IMR-90 (cell line): ENCODE data around the gene FRY. TPM values are rescaled to one million over a fixed set of nuclear protein-coding genes. Genes with fewer than 3 reads are reported as not detected.

Experiments
- ATAC-seq: fragments of 200-7000 bp; cut with Tn5 transposase; 2 replicates; pipeline ENCODE4 v1.9.1; 2020; ENCODE audit warnings: low read depth, mild to moderate bottlenecking, moderate library complexity
- BruUV-seq: library from RNA; stranded (reverse); fragments of 400-500 nt; replicated peaks from 2 replicates; lab custom pipeline; 2021; lab: Mats Ljungman, UMichigan
- CTCF ChIA-PET: fragments of 300-600 bp; formaldehyde crosslinking; extraction: SDS; loops from one replicate; lab custom pipeline; 2021; ENCODE audit warnings: antibody characterized with exemption; lab: Yijun Ruan, JAX
- POLR2A ChIA-PET: fragments of 300-600 bp; sonication (Branson Sonifier 250); formaldehyde crosslinking; loops from one replicate; lab custom pipeline; 2022; ENCODE audit warnings: antibody characterized with exemption; ENCODE audit not compliant: unreplicated experiment; lab: Charles Lee
- DNase-seq: peaks from one replicate; pipeline ENCODE4 v3.0.0; 2013
- H2AFZ ChIP-seq: replicated peaks from 2 replicates; pipeline ENCODE3; 2013; ENCODE audit warnings: low read length, mild to moderate bottlenecking; ENCODE audit not compliant: poor library complexity
- H2AK5ac ChIP-seq: 2 replicates; pipeline ENCODE4 v1.6.1; 2013; ENCODE audit warnings: low read depth, low read length, inconsistent platforms
- H2AK9ac ChIP-seq: replicated peaks from 2 replicates; pipeline ENCODE3; 2013; ENCODE audit warnings: mild to moderate bottlenecking, low read depth, low read length, moderate library complexity; ENCODE audit not compliant: poor library complexity
- H2BK120ac ChIP-seq: 2 replicates; pipeline ENCODE4 v1.6.1; 2013; ENCODE audit warnings: low read depth, low read length, inconsistent platforms
- H2BK15ac ChIP-seq: 3 replicates; pipeline ENCODE4 v1.6.1; 2013; ENCODE audit warnings: low read depth, low read length, inconsistent platforms
- H2BK20ac ChIP-seq: 2 replicates; pipeline ENCODE4 v1.6.1; 2013; ENCODE audit warnings: low read depth, mild to moderate bottlenecking, inconsistent platforms, low read length, moderate library complexity
- H2BK5ac ChIP-seq: 2 replicates; pipeline ENCODE4 v1.6.1; 2013; ENCODE audit warnings: mild to moderate bottlenecking, low read depth, low read length, inconsistent platforms; ENCODE audit not compliant: poor library complexity, severe bottlenecking
- H3K14ac ChIP-seq: replicated peaks from 2 replicates; pipeline ENCODE4 v1.6.1; 2013; ENCODE audit warnings: low read depth, low read length, inconsistent platforms
- H3K18ac ChIP-seq: 2 replicates; pipeline ENCODE4 v1.6.1; 2013; ENCODE audit warnings: low read depth, low read length, control low read depth
- H3K23ac ChIP-seq: 2 replicates; pipeline ENCODE4 v1.6.1; 2013; ENCODE audit warnings: low read depth, low read length, inconsistent platforms
- H3K27ac ChIP-seq: 2 replicates; pipeline ENCODE4 v1.5.1; 2013; ENCODE audit warnings: mild to moderate bottlenecking, control low read depth, low read length; ENCODE audit not compliant: insufficient read depth
- H3K27me3 ChIP-seq: 2 replicates; pipeline ENCODE4 v1.6.1; 2013; ENCODE audit warnings: low read length; ENCODE audit not compliant: control insufficient read depth, insufficient read depth
- H3K36me3 ChIP-seq: 2 replicates; pipeline ENCODE4 v1.6.1; 2013; ENCODE audit warnings: low read length, mixed read lengths; ENCODE audit not compliant: control insufficient read depth, insufficient read depth
- H3K4ac ChIP-seq: 2 replicates; pipeline ENCODE4 v1.6.1; 2013; ENCODE audit warnings: low read depth, low read length, inconsistent platforms
- H3K4me1 ChIP-seq: 2 replicates; pipeline ENCODE4 v1.6.1; 2013; ENCODE audit warnings: low read length, mixed read lengths; ENCODE audit not compliant: control insufficient read depth, insufficient read depth
- H3K4me2 ChIP-seq: 2 replicates; pipeline ENCODE4 v1.6.1; 2013; ENCODE audit warnings: low read depth, mild to moderate bottlenecking, control low read depth, low read length, moderate library complexity
- H3K4me3 ChIP-seq: 2 replicates; pipeline ENCODE4 v1.5.1; 2013; ENCODE audit warnings: low read depth, mild to moderate bottlenecking, control low read depth, low read length, moderate library complexity; ENCODE audit not compliant: insufficient read depth
- H3K56ac ChIP-seq: 2 replicates; pipeline ENCODE4 v1.6.1; 2013; ENCODE audit warnings: low read length, inconsistent platforms; ENCODE audit not compliant: insufficient read depth; ENCODE audit errors: extremely low read depth
- H3K79me1 ChIP-seq, 2 experiments: 2 replicates each; pipeline ENCODE4 v1.6.1; 2013; ENCODE audit warnings: low read length in 2 of 2, inconsistent platforms in 1 of 2, low read depth in 1 of 2
- H3K9ac ChIP-seq: 2 replicates; pipeline ENCODE4 v1.6.1; 2013; ENCODE audit warnings: low read depth, low read length, control low read depth
- H3K9me1 ChIP-seq: 2 replicates; pipeline ENCODE4 v1.6.1; 2013; ENCODE audit warnings: low read length, inconsistent platforms; ENCODE audit not compliant: insufficient read depth
- H3K9me3 ChIP-seq: 2 replicates; pipeline ENCODE4 v1.6.1; 2013; ENCODE audit warnings: low read length; ENCODE audit not compliant: control insufficient read depth, insufficient read depth
- H4K20me1 ChIP-seq: 2 replicates; pipeline ENCODE4 v1.6.1; 2013; ENCODE audit warnings: low read length, inconsistent platforms; ENCODE audit not compliant: insufficient read depth
- H4K5ac ChIP-seq: 2 replicates; pipeline ENCODE4 v1.6.1; 2013; ENCODE audit warnings: mild to moderate bottlenecking, low read depth, low read length, control low read depth
- H4K8ac ChIP-seq, 2 experiments: 2 replicates each; pipeline ENCODE4 v1.6.1; 2013; ENCODE audit warnings: low read depth in 2 of 2, low read length in 2 of 2, control low read depth in 1 of 2, inconsistent platforms in 1 of 2
- H4K91ac ChIP-seq: 2 replicates; pipeline ENCODE4 v1.6.1; 2013; ENCODE audit warnings: low read depth, low read length, inconsistent platforms; ENCODE audit not compliant: insufficient read depth
- BHLHE40 ChIP-seq: fragments of 150-350 bp; IDR thresholded peaks from 2 replicates; pipeline ENCODE4 v1.6.1; 2016; ENCODE audit warnings: mild to moderate bottlenecking, low read depth, low read length
- CEBPB ChIP-seq: IDR thresholded peaks from 2 replicates; pipeline ENCODE4 v1.6.1; 2012; ENCODE audit warnings: low read depth, low read length, improper control_type of control experiment
- CHD1 ChIP-seq: IDR thresholded peaks from 2 replicates; pipeline ENCODE4 v1.6.1; 2012; ENCODE audit warnings: low read depth, low read length, improper control_type of control experiment
- CTCF ChIP-seq: conservative IDR thresholded peaks from 2 replicates; pipeline ENCODE4 v1.5.1; 2012; ENCODE audit warnings: mild to moderate bottlenecking, low read depth, low read length, improper control_type of control experiment
- ELK1 ChIP-seq: fragments of 150-350 bp; IDR thresholded peaks from 2 replicates; pipeline ENCODE4 v1.6.1; 2016; ENCODE audit warnings: low read depth, mild to moderate bottlenecking, low read length, moderate library complexity, borderline replicate concordance
- FOS ChIP-seq: fragments of 150-350 bp; IDR thresholded peaks from 2 replicates; pipeline ENCODE4 v1.6.1; 2016; ENCODE audit warnings: low read depth, low read length
- MAFK ChIP-seq: IDR thresholded peaks from 2 replicates; pipeline ENCODE4 v1.6.1; 2012; ENCODE audit warnings: low read depth, low read length, improper control_type of control experiment
- MAZ ChIP-seq: IDR thresholded peaks from 2 replicates; pipeline ENCODE4 v1.6.1; 2012; ENCODE audit warnings: low read depth, mild to moderate bottlenecking, low read length, improper control_type of control experiment, moderate library complexity, borderline replicate concordance
- NFE2L2 ChIP-seq: fragments of 150-350 bp; IDR thresholded peaks from 2 replicates; pipeline ENCODE4 v1.6.1; 2016; ENCODE audit warnings: low read depth, mild to moderate bottlenecking, low read length
- POLR2A ChIP-seq: IDR thresholded peaks from 2 replicates; pipeline ENCODE4 v1.6.1; 2012; ENCODE audit warnings: mild to moderate bottlenecking, low read depth, low read length
- RAD21 ChIP-seq: IDR thresholded peaks from 2 replicates; pipeline ENCODE4 v1.6.1; 2012; ENCODE audit warnings: low read length, improper control_type of control experiment
- RCOR1 ChIP-seq: IDR thresholded peaks from 2 replicates; pipeline ENCODE4 v1.6.1; 2012; ENCODE audit warnings: mild to moderate bottlenecking, low read length, improper control_type of control experiment; ENCODE audit not compliant: insufficient replicate concordance
- RFX5 ChIP-seq: IDR thresholded peaks from 2 replicates; pipeline ENCODE4 v1.8.0; 2012; ENCODE audit warnings: low read depth, mild to moderate bottlenecking, low read length, moderate library complexity
- SMC3 ChIP-seq: fragments of 150-350 bp; IDR thresholded peaks from 2 replicates; pipeline ENCODE4 v1.6.1; 2016; ENCODE audit warnings: low read depth, mild to moderate bottlenecking, antibody characterized with exemption, low read length, moderate library complexity
- WGBS, 2 experiments: methylation state at CpG; one replicate each; pipeline versions ENCODE4 v1.1.5 to v1.1.7; 2013; ENCODE audit warnings: missing lambda C conversion rate in 2 of 2; ENCODE audit not compliant: insufficient read length in 1 of 2; ENCODE audit errors: extremely low coverage in 2 of 2; 5-methylcytosine and 5-hydroxymethylcytosine counted together
- dilution Hi-C: fragments of 300-500 bp; cut with HindIII; formaldehyde crosslinking; loops from one replicate; pipeline ENCODE4 v1.14.3; 2018; ENCODE audit warnings: low sequenced_read_pairs; ENCODE audit not compliant: unreplicated experiment
- in situ Hi-C: fragments of 300-500 bp; cut with MboI; formaldehyde crosslinking; loops from 3 replicates; pipeline ENCODE4 v1.14.3; 2019; ENCODE audit warnings: low sequenced_read_pairs, inconsistent platforms, mixed read lengths
- intact Hi-C: fragments of 100-400 bp; cut with micrococcal nuclease; formaldehyde crosslinking; loops from 2 replicates; pipeline ENCODE4 v1.10.0; 2022
- polyA plus RNA-seq, 3 experiments: library from polyadenylated mRNA; depleted of rRNA; stranded (reverse); fragments of >200 nt; gene quantifications; 2 replicates each; pipeline ENCODE4 v1.2.3, GENCODE V29; 2012; ENCODE audit warnings: low replicate concordance in 1 of 3
- total RNA-seq: library from RNA; depleted of rRNA; stranded (reverse); fragments of >200 nt; gene quantifications from 2 replicates; pipeline ENCODE4 v1.2.3, GENCODE V29; 2012
- TF ChIP-seq, protein P1 (sequence below): fragments of 150-350 bp; IDR thresholded peaks from 2 replicates; pipeline ENCODE4 v1.6.1; 2017; ENCODE audit warnings: mild to moderate bottlenecking, antibody characterized with exemption, low read length, low read depth

Gene FRY
- total and polyA plus RNA-seq, 2 of the 4 experiments (the other 2 are of a cell fraction) = 3.0 to 4.8 TPM

GRCh38 chr13:32311188-32311897 lies 279.8 kb downstream of the FRY start:
- Histone ChIP-seq H3K27ac (no peak overlapping the region), H4K5ac (no peak overlapping the region), H2AFZ (no peak overlapping the region), H4K8ac (no peak overlapping the region), H3K27me3 (no peaks in the 10 kb centered on the region), H2BK20ac (no peak overlapping the region), H3K9ac (no peak overlapping the region), H3K56ac (no peak overlapping the region), H4K20me1 (no peaks in the 10 kb centered on the region), H3K18ac (no peak overlapping the region), H3K36me3 (no peaks in the 10 kb centered on the region), H3K4ac (no peak overlapping the region), H3K23ac (no peak overlapping the region), H3K4me3 (no peak overlapping the region), H3K14ac (no peak overlapping the region), H2AK9ac (no peak overlapping the region), H2BK120ac (no peak overlapping the region), H2BK15ac (no peak overlapping the region), H2BK5ac (no peak overlapping the region), H3K9me3 (no peaks in the 10 kb centered on the region), H2AK5ac (no peak overlapping the region), H3K79me1 (peaks cover 0 to 14% of the 10 kb centered on the region in 2 experiments; a peak in 2 of 4 replicates), H3K4me2 (no peak overlapping the region), H3K9me1 (0 out of 2 replicates have a peak, but pooled peaks cover 2% of the 10 kb centered on the region), H3K4me1 (peaks cover 8% of the 10 kb centered on the region), H4K91ac (no peak overlapping the region)
- 89% methylated on average over 23 of the region's 36 CpGs; no CpG with 5 or more reads in 1 of the 2 experiments for WGBS, 2 experiments
- dilution Hi-C loops (no loop called here), in situ Hi-C loops (loop anchor here (5.0 kb wide), 2 partner anchors 289 to 399 kb away; no protein-coding TSS in a partner anchor), intact Hi-C loops (loop anchor here (5.0 kb wide), 2 partner anchors 49 to 279 kb away; partner anchors contain the start of gene FRY)
- ATAC-seq = no peak
- ChIA-PET POLR2A (no interaction called here), CTCF (interaction anchor here (0.9 kb wide), 1 partner anchor 399 kb away, joined by 3 read pairs; no protein-coding TSS in a partner anchor)
- no peak for DNase-seq
- BruUV-seq = no TSS peak
- no peak for TF ChIP-seq RCOR1
- no peak for TF ChIP-seq MAFK
- TF ChIP-seq CEBPB = no peak
- TF ChIP-seq ELK1 = no peak
- no peak for TF ChIP-seq RFX5
- no peak for TF ChIP-seq NFE2L2
- TF ChIP-seq SMC3 = no peak
- TF ChIP-seq CHD1 = no peak
- no peak for TF ChIP-seq CTCF
- TF ChIP-seq, protein P1, sequence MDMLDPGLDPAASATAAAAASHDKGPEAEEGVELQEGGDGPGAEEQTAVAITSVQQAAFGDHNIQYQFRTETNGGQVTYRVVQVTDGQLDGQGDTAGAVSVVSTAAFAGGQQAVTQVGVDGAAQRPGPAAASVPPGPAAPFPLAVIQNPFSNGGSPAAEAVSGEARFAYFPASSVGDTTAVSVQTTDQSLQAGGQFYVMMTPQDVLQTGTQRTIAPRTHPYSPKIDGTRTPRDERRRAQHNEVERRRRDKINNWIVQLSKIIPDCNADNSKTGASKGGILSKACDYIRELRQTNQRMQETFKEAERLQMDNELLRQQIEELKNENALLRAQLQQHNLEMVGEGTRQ = no peak
- no peak for TF ChIP-seq POLR2A
- no peak for TF ChIP-seq RAD21
- TF ChIP-seq MAZ = no peak
- TF ChIP-seq BHLHE40 = no peak
- TF ChIP-seq FOS = no peak
